ENCODE measurements around the gene BANK1.

DNA sequence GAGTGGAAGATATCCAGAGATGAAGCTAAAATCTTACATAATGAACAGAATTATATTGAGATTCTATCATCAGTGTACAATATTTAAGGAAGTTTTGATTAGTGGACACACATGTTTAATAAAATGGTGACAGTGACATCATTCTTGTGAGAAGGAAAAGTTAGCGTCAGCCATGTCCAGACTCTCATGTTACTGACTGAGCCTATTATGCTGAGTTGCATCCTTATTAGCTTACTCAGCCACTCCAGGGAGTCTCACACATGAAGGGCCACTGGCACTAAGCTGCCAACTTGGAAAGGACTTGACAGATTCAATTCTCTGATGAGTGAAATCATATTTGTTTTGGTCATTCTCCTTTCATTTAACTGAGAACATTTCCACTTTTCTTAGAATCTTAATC, 170.6 kb downstream of the BANK1 start:
- TF ChIP-seq EZH2 (IDR thresholded peaks at IDR 0.05) (no peak), POLR2AphosphoS5 (IDR thresholded peaks at IDR 0.05; ENCODE audit: borderline replicate concordance, low read depth, low read length) (no peak), FOXP2 (optimal IDR thresholded peaks at IDR 0.05; ENCODE audit: control extremely low read depth, extremely low read length, insufficient read depth) (no peak)

Measured in SK-N-MC (cell line).